HG03108 (cell line): ENCODE results near the gene SAMD14.
A peak's percentile ranks its signal among the peaks of the same experiment; 100 is the strongest.

Source experiments
- ATAC-seq: cut with Tn5 transposase; IDR thresholded peaks from one replicate; pipeline ENCODE4 v1.9.1; 2021; ENCODE audit warnings: moderate library complexity; ENCODE audit not compliant: unreplicated experiment

The SAMD14 gene

DNA sequence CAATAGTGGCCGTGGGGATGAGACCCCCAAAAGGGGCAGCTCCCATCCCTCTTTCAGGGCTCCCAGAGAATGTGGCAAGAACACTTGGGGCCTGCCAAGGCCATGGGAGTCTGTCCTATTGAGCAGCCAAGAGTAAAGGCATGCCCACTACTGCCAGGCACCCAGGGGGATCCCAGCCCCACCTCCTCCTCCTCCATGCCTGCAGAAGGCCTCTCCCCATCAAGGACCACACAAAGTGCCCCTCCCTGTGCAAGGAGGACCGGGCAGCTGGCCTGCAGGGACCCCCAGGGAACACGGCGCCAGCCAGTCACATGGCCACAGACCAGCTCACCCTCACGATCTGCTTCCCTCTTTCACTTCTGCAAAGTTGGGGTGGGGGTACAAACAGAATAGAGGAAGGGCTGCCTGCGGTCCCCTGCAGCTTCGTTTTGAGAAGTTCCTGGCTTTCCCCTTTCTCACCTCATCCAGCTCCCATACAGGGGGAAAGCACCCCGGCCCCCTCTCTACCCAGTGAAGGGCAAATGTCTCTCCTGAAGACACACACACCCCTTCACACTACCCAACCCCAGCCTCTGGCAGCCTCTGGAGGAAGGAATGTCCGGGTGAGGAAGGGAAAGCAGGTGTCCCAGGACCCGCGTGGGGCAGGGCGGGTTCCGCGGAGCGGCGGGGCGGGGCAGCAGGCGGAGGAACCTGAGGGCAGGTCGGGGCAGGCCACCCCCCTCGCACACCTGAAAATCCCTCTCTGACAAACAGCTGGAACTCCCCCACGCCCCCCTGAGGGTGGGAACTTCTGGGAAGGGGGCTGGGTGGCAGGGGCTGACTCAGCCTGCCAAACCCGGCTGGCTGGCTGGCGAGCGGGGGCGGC, 18.5 kb upstream of the SAMD14 start:
- peak; percentile 34 for ATAC-seq

DNA sequence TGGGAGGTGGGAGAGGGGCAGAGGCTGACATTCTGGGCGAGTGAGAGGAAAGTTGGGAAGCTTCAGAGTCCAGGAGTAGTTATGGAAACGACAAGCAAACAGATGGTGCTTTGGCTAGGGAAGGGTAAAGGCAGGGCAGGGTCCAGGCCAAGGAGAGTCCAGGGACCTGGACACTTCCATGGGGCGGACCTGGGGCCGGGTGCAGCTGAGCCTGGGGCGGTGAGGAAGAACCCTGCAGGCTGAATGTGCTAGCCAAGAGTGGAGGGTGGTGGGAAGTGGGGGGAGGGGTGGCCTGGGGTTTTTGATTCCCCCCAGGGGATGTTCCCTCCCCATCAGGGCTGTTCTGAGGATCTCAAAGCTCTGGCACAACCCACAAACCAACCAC, 17.9 kb upstream of the SAMD14 start:
- ATAC-seq = no peak

DNA sequence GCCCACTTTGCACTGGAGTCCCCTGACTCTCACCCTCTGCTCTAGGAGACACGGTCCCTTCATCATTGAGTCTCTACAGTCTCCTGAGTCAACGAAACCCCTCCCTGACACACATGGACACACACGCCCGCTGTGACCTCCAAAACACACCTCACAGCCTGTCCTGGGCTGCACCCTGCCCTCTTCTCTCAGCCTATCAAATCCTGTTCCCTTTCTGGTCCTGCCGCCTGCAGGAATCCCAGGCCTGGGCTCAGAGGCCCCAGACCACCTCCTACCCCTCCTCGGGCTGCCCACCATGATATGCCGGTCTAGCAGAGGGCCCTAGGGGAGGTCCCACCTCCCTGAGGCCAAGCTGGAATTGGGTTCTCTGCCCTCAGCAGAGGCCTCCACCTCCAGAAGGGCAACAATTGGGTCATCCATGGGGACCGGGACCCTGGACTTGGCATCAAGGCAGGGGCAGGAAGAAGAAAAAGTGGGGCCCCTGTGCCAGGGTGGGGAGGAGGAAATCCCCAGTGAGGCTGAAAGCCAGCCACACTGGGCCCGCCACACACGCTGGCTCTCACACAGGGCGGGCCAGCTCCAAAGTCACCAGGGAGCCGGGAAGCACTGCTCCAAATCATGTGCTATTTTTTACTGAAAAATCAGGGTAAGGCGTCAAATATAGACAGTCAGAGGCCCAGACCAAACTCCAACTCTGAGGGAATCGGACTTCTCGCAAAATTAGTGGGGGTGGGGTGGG, 17.1 kb upstream of the SAMD14 start:
- ATAC-seq = no peak

DNA sequence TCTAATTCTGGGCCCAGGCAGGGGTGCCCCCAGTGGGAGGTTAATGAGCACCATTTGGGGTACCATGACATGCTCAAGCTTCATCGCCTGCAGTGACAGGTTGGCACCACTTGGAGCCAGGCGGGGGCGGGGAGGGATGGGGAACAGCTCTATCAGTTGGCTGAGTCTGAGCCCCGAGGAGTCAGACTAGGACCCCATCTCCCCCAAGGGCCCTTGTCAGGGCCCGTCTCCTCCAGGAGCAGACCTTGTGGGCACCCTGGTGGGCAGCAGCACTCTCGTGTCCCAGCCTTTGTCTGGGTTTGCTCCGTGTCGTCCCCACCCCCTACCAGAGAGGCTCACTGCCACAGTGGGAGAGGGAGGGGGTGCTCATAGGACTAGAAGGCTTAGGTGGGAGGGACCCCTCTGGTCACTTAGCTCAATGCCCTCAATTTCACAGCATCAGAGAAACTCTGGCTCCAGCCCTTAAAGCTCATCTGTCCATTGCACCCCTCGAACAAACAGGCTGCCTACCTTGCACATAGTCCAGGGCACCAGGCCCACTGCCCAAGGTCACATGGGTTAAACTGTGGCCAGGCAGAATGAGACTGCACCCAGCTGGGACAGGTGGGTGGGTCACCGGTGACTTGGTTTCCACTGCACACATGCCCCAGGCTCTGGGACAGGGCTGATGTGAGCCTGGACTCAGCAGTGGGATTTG, 16.4 kb upstream of the SAMD14 start:
- ATAC-seq = no peak

DNA sequence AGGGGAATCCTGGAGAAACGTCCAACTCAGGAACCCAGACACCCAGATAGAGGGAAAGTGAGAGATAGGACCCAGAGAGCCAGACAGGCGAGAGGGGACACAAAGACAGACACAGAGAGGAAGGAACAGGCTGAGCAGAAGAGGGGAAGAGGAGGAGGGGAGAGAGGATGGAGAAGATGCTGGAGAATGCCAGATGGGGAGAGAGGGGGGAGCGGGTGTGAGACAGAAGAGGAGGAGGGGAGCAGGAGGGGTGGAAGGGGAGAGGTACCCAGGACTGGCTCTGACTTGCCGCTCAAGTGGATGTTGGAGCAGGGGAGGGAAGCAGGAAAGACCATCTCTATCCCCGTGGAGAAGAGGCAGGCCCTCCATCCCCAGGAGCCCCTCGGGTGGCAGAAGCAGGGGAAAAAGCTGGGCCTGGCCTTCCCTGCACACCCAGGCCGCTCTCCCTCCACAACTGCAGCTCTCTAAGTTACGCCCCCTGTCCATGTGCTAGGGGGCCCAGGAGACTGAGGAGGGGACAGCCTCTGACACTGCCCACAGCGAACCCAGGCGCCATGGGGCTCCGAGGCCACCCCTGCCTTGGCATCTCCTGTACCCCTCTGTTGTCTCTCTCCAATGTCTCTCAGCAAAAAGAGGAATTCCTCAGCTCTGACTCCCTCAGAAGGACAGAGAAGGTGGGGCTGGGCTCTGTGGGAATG, 15.7 kb upstream of the SAMD14 start:
- ATAC-seq = no peak

DNA sequence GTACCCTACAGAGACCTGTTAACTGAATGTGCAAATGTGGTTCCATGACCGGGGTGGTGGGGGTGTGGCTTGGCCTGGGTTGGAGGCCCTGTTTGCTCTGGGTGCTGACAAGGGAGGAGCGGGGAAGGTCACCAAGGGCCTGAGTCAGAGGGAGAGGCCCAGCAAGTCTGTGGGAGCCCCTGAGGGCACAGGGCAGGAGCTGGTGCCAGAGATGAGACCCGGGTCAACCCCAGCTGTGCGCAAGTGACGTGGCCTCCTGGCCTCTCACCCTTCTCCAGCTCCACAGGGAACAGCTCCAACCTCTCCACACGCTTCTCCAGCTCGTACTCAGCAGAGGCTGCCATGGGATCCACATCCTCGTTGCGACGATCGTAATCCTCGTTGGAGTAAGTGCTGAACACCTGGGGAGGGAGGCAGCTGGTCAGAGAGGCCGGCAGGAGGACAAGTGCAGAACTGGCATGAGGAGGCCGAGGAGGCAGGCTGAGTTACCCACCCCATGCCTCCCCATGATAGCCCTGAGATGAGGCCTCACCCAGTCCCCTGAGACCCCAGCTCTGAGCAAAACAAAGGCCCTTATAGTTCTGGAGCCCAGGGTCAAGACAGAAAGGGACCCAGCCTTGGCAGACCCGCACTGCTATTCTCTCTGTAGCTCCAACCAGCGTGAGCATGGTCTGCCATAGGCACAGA, 15.0 kb upstream of the SAMD14 start:
- ATAC-seq = no peak

DNA sequence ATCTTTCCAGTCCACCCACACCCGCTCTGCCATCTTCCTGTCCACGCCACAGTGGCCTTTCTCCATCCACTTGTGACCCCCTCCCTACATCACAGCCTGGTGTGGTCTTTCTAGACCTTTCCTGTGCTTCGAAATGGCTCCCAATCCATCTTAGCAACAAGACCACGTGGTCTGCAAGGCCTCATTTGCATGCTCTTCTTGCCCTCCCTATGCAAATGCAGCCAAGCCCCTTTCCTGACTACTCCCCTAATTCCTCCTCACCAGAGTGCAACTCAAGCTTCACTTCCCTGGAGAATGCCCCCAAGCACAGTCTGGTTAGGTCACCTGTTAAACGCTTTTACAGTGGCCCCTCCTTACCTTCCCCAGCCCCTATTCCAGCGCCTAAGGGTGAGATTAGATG, 14.4 kb upstream of the SAMD14 start:
- no peak for ATAC-seq

DNA sequence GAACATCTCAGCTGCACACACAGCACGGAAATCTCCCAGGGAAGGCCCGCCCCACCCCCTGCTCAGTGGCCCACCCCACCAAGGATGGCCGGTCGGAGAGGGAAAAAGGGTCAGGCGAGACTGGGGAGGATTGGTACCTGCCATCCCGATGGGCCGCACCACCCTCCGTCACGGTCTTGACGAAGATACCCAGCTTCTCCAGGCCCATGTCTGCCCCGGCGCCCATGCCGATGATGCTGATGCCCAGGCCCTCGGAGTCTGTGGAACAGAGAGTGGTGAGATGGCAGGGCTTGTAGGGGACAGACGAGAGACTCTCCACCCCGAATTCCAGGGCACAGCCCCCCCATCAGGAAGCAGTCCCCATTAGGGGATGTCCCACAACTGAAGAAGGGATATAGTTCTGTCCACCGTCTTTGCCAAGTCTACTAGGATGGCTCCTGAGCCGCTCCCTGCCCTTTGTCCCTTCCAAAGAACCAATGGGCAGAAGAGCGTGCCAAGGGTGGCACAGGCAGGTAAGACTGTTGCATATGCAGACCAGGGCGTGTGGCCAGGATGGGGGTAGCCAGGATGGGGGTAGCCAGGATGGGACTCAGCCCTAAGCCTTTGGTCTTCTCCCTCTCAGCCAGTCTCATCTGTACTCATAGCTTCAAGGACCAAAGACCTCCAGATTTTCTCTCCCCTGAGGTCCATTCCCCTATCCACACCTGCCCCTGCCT, 13.7 kb upstream of the SAMD14 start:
- ATAC-seq = no peak

DNA sequence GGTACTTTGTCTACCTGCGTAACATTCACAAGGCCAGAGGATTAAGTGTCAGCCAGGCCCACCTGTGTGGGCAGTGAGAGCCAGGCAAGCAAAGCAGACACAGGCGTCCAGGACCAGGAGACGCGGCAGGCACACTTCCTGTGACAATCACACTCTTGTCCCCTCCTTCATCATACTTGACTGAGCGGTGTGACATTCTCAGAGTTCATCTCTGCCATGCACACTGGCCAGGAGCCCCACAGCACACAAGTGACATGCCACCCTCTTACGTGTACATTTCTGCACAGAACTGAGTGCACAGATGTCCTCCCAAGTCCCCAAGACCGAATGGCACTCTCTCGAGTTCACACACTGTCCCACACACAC, 11.8 kb upstream of the SAMD14 start:
- no peak for ATAC-seq

DNA sequence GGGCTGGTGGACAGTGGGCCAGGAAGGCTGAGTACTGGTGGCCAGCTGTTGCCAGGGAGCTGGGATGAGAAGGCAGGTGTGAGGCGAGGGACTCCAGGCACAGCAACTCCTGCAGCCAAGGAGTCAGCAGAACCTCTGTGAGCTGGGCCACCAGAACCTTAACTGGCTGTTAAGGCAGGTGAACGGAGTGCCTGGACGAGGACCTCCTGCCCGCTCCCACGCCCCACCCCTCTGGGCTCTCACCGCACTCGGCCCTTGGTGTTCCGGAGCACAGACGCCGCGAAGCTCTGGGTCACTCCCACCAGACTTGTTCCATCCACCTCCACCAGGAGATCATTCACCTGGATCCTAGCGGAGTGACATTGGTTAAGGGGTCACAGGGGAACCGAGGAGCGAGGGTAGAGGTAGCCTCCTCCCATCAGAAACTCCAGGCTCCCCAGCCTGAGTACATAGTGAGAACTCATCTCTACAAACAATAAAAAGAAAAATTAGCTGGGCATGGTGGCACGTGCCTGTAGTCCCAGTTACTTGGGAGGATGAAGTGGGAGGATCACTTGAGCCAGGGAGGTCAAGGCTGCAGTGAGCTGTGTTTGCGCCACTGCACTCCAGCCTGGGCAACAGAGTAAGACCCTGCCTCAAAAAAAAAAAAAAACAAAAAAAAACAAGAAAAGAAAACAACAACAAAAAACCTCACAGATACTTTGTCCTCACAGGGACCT, 11.2 kb upstream of the SAMD14 start:
- ATAC-seq = no peak

DNA sequence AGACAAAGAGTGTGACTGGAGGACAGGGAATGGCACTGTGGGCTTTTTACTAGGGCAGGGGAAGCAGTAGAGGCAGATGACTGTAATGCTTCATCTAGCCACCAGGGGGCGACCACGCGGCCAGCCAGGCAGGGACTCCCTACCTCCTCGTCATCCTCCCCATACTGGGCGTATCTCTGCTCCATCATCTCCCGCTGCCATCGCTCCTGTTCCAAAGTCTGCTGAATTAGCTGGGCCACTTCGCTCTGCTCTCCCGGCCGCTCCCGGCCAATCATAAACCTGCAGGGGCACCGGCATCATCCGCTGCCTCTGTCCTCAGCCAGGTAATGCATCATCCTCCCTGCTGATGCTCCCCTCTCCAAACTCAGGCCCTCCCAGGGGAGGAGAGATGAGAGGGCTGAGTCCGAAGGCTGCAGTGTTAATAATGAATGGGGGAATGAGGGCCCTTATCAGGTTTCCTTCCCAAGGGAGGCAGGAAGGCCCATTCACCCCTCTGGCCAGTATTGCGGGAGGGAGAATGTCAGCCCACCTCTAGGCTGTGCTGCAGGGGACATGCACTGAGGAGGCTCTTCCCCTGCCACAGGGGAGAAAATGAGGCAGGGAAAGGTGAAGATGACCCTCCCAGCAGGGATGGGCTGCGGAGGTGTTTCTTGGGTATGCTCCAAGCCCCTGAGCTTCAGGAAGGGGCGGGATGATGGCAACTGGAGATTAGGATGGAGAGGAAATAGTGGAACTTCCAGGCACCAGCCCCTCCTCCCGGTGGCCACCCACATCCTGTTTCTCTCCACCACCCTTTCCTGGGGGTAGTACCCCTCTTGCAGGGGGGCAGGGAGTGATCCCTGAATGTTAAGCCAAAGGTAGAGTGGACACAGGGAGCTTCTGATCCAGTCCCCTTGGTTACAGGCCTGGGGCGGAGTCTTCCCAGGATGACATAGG, 10.3 kb upstream of the SAMD14 start:
- peak; percentile 43 for ATAC-seq

DNA sequence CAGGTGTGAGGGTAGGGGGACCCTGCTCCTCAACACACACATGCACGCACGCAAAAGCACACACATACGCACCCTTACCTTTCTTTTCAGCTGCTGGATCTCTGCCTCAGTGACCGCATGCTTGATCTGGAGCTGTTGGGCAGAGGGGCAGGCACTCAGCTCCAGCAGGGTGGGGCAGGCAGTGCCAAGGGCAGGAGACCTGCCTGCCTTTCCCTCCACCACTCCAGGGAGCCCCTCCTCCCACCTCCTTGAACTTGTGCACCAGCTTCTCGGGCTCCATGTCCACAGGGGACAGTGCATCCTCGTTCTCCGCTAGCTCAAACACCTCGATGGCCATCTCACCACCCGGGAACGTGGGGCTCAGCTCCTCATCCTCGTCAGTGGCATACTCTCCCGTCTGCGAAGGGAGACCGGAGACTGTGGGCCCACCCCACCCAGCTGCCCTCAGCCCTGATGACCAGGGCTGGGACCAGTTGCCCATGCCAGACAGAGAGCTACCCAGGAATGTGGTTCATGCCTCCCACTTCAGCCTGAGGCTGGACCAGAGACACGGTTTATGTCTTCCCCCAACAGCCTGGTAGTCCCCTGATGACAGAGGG, 9.3 kb upstream of the SAMD14 start:
- ATAC-seq = no peak

DNA sequence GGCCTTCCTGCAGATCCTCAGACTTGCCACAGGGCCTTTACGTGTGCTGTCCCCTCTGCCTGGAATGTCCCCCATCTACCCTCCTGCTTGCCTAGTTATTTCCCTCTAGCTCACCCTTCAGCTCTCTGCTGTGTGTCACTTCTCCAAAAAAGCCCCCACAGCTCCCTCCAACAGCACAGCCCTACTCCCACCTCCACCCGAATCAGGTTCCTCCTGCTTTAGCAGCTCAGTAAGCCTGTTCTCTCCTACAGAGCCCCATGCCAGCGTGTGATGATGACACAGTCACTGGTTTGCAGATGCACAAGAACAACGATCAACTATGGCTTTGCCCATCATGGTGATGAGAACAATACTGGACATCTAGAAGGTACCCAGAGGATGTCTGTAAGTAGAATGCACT, 7.1 kb upstream of the SAMD14 start:
- no peak for ATAC-seq

DNA sequence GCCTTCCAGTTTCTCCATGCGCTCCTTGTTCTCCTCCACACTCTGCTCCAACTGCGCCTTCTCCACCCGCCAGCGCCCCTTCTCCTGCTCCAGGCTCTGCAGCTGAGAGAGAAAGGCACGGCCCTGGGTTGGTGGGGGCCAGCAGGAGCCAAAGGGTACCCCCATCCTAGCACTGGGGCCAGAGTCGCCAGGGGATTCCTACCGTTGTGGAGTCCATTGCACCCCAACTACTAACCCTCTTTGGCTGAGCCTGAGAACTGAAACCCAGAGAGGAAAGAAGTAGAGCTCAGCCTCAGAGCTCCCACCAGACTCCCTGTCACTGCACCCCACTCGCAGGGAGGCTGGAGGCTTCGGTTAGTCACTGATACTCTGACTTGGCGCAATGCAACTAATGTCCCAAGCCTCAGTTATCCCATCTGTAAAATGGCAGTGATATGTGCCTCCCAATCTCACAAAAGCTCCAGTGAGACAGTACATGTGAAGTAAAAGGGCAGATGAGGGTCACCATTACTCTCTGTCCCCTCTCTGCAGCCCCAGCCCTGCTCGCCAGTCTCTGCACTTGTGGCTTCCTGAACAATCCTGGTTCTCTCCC, 6.2 kb upstream of the SAMD14 start:
- no peak for ATAC-seq

DNA sequence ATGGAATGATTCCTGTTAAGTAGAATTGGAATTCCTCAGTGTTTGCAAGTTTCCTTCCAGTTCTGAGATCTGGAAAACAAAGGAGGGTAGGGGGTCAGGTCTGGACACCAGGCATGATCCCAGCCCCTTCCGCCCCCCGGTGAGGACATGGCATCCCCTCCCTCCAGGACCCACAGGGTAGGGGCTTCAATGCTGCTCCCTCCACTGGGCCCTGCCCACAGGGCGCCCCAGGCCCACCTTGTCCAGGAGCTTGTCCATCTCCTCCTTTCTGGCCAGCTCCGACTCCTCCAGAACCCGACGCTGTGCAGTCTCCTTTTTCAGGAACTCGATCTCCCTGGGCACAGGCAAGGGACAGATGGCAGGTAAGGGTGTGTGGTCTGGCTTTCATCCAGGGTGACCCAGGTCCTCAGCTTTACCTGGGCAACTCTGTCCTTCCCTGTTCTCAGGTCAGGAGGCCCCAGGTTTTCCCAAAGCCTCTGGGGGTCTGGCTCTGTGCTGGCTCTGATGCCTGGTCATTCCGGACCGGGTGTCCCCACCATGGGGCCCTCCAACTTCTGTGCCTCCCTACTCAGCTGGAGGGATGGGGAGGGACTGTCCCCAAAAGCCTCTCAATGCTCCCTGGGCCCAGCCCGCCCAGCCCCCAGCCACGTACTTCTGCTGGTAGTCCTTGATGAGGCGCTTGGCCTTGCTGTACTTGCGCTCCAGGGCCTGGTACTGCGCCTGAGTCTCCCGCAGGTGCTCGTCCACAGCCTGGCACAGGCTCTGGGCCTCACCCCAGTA, 5.5 kb upstream of the SAMD14 start:
- no peak for ATAC-seq

DNA sequence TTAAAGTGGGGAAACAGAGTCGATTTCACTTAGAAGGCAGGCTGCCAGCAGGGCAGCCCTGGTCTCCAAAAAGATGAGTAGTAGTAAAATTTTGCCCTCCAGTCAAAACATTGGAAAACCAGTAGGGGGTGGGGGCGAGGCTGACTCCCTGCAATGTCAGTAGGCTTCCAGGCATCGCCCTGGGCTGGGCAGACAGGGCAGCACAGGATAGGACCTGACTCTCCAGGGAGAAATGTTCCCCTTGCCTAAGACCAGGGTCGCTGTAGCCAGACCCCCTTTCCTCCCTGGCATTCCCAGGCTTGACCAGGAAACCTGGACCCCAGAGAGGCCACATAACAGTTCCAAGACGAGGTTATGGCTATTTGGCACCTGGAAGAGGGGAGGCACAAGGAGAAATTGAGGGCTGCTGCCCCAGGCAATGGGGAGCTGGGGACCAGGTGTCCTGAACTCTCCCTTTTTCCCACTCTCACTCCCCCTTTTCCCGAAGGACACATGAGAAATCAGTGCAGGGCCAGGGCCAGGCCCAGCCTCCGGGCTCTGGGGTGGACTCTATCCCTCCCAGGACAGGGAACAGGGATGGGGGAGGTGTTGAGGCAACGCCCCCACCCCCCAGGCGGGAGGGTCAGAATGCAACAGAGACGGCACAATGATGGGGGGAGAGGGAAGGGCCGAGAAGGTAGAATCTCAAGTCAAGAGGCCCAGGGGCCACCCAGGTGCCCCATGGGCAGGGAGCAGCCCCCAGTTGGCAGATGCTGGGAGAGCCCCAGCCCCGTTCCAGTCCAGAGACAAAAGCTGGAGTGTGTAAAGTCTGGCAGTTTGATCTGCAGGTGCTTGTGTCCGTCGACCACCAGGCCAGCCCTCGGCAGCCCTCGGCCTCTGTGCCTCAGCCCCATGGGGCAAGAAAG, 4.5 kb upstream of the SAMD14 start:
- ATAC-seq = no peak
